ENCODE measurements around the gene MED16.

Gene MED16

DNA sequence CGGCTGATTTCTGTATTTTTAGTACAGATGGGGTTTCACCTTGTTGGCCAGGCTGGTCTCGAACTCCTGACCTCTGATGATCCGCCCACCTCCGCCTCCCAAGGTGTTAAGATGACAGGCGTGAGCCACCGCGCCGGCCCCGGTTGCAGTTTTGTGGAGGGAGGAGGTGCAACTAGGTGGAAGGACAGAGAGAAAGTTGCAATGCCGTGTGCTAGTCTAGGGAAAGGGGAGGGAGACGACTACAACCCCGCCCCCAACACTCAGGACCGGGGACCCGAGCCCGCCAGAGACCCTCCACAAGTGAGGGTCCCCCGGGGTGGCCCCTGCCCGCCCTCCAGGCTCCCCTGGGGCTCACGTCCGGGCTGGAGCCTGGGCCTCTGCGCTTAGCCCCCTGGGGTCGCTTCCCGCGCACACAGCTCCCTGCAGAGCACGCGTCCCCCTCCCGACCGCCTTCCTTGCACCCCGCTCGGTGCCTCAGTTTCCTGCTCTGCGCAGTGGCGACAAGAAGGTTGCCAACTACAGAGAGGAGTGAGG is 31.6 kb upstream of the MED16 start:
- Histone ChIP-seq H3K4me3 (ENCODE audit: control insufficient read depth in 1 of 7, extremely low read depth in 1 of 7, insufficient read depth in 4 of 7, low read depth in 2 of 7, low read length in 6 of 7) (peak overlapping the region; percentile 45 to 91 (median 84)), H3K36me3 (ENCODE audit: control insufficient read depth in 4 of 4, insufficient read depth in 4 of 4, low read length in 3 of 4) (peaks cover 0 to 12% (median 1%) of the 10 kb centered on the region in 4 experiments), H3K27ac (ENCODE audit: insufficient read depth in 1 of 2, low read depth in 1 of 2, low read length in 2 of 2, poor library complexity in 1 of 2, severe bottlenecking in 2 of 2) (peak overlapping the region in 1 of 2 experiments; percentile 91), H3K4me1 (ENCODE audit: control extremely low read depth in 1 of 4, control insufficient read depth in 4 of 4, insufficient read depth in 4 of 4, low read length in 3 of 4) (peaks cover 0 to 45% (median 44%) of the 10 kb centered on the region in 4 experiments), H3K9me3 (ENCODE audit: control extremely low read depth in 1 of 5, control insufficient read depth in 4 of 5, insufficient read depth in 2 of 5, low read depth in 1 of 5, low read length in 4 of 5) (no peaks in the 10 kb centered on the region), H3K27me3 (replicated peaks in 2 of 5; ENCODE audit: control insufficient read depth in 4 of 5, insufficient read depth in 5 of 5, low read length in 4 of 5) (peaks cover 0 to 19% (median 4%) of the 10 kb centered on the region in 5 experiments)
- DNase-seq: no peak
- ChIA-PET CTCF (interaction anchor here (1.1 to 4.5 kb wide), 12 partner anchors 13 to 157 kb away, joined by 3 to 90 read pairs (median 5); partner anchors contain the start of genes CFD and WDR18), POLR2A (interaction anchor here (1.3 to 1.8 kb wide), 3 partner anchors 10 to 59 kb away, joined by 3 to 6 read pairs (median 5); partner anchors contain the start of gene WDR18)
- WGBS (ENCODE audit: insufficient coverage): 18% methylated on average over 14 of the region's 31 CpGs

DNA sequence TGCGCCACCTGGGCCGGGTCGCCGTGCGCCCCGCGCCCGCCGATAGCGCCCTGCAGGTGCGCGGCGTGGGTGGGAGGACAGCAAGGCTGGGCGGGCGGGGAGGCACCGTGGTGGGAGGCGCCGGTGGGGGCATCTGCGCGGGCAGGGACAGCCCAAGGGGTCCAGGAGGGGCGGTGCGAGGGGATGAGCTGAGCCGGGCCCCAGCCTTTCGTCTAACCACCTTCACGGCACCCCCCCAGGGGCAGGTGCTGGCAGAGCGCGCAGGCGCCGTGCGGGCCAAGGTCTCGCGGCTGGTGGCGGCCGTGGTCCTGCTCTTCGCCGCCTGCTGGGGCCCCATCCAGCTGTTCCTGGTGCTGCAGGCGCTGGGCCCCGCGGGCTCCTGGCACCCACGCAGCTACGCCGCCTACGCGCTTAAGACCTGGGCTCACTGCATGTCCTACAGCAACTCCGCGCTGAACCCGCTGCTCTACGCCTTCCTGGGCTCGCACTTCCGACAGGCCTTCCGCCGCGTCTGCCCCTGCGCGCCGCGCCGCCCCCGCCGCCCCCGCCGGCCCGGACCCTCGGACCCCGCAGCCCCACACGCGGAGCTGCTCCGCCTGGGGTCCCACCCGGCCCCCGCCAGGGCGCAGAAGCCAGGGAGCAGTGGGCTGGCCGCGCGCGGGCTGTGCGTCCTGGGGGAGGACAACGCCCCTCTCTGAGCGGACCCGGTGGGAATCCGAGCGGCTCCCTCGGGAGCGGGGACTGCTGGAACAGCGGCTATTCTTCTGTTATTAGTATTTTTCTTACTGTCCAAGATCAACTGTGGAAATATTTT is 27.3 kb upstream of the MED16 start:
- ChIA-PET CTCF (interaction anchor here (0.7 to 2.2 kb wide), 12 partner anchors 13 to 149 kb away, joined by 3 to 14 read pairs (median 4); partner anchors contain the start of genes MED16 and RNU6-9), POLR2A (no interaction called here)
- H3K36me3 ChIP-seq (ENCODE audit: control insufficient read depth in 4 of 4, insufficient read depth in 4 of 4, low read length in 3 of 4): no peaks in the 10 kb centered on the region
- H3K27ac ChIP-seq (ENCODE audit: insufficient read depth in 1 of 2, low read depth in 1 of 2, low read length in 2 of 2, poor library complexity in 1 of 2, severe bottlenecking in 2 of 2): no peak overlapping the region
- H3K27me3 ChIP-seq (replicated peaks in 2 of 5; ENCODE audit: control insufficient read depth in 4 of 5, insufficient read depth in 5 of 5, low read length in 4 of 5): peaks cover 0 to 41% (median 9%) of the 10 kb centered on the region in 5 experiments
- H3K4me1 ChIP-seq (ENCODE audit: control extremely low read depth in 1 of 4, control insufficient read depth in 4 of 4, insufficient read depth in 4 of 4, low read length in 3 of 4): peaks cover 0 to 62% (median 56%) of the 10 kb centered on the region in 4 experiments
- whole genome bisulfite sequencing (ENCODE audit: insufficient coverage): 3% methylated on average over 47 of the region's 84 CpGs
- peak overlapping the region in 6 of 7 experiments; percentile 5 to 55 (median 36) for H3K4me3 ChIP-seq (ENCODE audit: control insufficient read depth in 1 of 7, extremely low read depth in 1 of 7, insufficient read depth in 4 of 7, low read depth in 2 of 7, low read length in 6 of 7)
- no peaks in the 10 kb centered on the region for H3K9me3 ChIP-seq (ENCODE audit: control extremely low read depth in 1 of 5, control insufficient read depth in 4 of 5, insufficient read depth in 2 of 5, low read depth in 1 of 5, low read length in 4 of 5)
- DNase-seq: peak; percentile 58 to 73 (median 65)

DNA sequence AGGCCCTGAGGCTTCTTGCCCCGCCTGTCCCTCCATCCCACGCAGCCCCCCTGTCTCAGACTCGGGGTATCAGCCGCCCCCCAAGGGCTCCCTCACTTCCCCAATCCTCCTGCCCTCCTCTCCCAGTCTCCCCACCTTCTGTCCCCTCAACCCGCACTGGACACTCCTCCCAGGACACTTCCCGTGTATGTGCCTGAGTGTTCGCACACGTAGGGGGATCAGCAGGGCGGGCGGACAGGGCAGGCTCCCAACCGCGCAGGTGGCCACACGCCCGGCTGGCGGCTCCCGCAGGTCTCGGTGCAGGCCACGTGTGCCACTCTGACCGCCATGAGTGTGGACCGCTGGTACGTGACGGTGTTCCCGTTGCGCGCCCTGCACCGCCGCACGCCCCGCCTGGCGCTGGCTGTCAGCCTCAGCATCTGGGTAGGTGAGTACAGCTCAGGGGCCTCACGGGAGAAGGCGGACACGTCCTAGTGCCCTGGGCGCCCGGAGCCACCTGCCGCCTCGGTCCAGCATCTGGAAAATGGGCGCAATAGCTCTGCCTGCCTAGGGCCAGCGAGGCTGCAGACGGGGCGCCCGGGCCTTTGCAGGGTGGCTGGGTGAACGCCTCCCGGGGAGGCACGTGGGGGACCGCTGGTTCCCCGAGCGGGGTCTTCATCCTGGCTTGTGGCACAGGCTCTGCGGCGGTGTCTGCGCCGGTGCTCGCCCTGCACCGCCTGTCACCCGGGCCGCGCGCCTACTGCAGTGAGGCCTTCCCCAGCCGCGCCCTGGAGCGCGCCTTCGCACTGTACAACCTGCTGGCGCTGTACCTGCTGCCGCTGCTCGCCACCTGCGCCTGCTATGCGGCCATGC is 26.4 kb upstream of the MED16 start:
- no peak overlapping the region for H3K27ac ChIP-seq (ENCODE audit: insufficient read depth in 1 of 2, low read depth in 1 of 2, low read length in 2 of 2, poor library complexity in 1 of 2, severe bottlenecking in 2 of 2)
- H3K4me1 ChIP-seq (ENCODE audit: control extremely low read depth in 1 of 4, control insufficient read depth in 4 of 4, insufficient read depth in 4 of 4, low read length in 3 of 4): peaks cover 0 to 55% (median 49%) of the 10 kb centered on the region in 4 experiments
- H3K4me3 ChIP-seq (ENCODE audit: control insufficient read depth in 1 of 7, extremely low read depth in 1 of 7, insufficient read depth in 4 of 7, low read depth in 2 of 7, low read length in 6 of 7): peak overlapping the region in 4 of 7 experiments; percentile 28 to 55 (median 46)
- peak in 1 of 3 donors; percentile 53 for DNase-seq
- CTCF ChIA-PET: interaction anchor here (0.7 to 2.2 kb wide), 10 partner anchors 12 to 149 kb away, joined by 3 to 14 read pairs (median 4); partner anchors contain the start of genes MED16 and RNU6-9
- no peaks in the 10 kb centered on the region for H3K36me3 ChIP-seq (ENCODE audit: control insufficient read depth in 4 of 4, insufficient read depth in 4 of 4, low read length in 3 of 4)
- POLR2A ChIA-PET: no interaction called here
- 1% methylated on average over 56 of the region's 68 CpGs for WGBS (ENCODE audit: insufficient coverage)
- H3K9me3 ChIP-seq (ENCODE audit: control extremely low read depth in 1 of 5, control insufficient read depth in 4 of 5, insufficient read depth in 2 of 5, low read depth in 1 of 5, low read length in 4 of 5): no peaks in the 10 kb centered on the region
- H3K27me3 ChIP-seq (replicated peaks in 2 of 5; ENCODE audit: control insufficient read depth in 4 of 5, insufficient read depth in 5 of 5, low read length in 4 of 5): peaks cover 0 to 41% (median 9%) of the 10 kb centered on the region in 5 experiments

DNA sequence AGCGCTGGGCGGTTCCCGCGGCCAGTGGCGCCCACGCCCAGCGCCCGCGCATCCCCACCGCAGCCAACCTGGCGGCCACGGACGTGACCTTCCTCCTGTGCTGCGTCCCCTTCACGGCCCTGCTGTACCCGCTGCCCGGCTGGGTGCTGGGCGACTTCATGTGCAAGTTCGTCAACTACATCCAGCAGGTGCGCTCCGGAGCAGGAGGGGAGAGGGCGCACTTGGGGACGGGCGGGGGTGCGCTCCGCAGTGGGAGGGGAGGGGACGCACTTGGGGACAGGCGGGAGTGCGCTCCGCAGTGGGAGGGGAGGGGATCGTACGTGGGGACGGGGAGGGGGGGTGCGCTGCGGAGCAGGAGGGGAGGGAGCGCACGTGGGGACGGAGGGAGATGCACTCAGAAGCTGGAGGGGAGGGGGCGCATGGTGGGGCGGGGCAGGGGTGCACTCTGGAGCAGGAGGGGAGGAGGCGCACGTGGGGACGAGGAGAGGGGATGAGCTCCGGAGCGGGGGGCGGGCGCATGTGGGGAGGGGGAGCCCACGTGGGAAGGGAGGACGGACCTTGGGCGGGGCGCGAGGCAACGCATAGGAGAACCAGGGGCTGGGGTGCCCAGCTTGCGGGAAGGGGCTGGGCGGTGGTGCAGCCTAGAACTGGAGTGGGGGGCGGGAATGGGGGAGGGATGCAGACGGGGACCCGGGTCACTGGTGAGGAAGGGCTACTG is 25.7 kb upstream of the MED16 start:
- Histone ChIP-seq H3K36me3 (ENCODE audit: control insufficient read depth in 4 of 4, insufficient read depth in 4 of 4, low read length in 3 of 4) (no peaks in the 10 kb centered on the region), H3K27me3 (replicated peaks in 2 of 5; ENCODE audit: control insufficient read depth in 4 of 5, insufficient read depth in 5 of 5, low read length in 4 of 5) (peaks cover 0 to 41% (median 9%) of the 10 kb centered on the region in 5 experiments), H3K4me3 (ENCODE audit: control insufficient read depth in 1 of 7, extremely low read depth in 1 of 7, insufficient read depth in 4 of 7, low read depth in 2 of 7, low read length in 6 of 7) (peak overlapping the region in 2 of 7 experiments; percentile 26 to 68), H3K27ac (ENCODE audit: insufficient read depth in 1 of 2, low read depth in 1 of 2, low read length in 2 of 2, poor library complexity in 1 of 2, severe bottlenecking in 2 of 2) (no peak overlapping the region), H3K4me1 (ENCODE audit: control extremely low read depth in 1 of 4, control insufficient read depth in 4 of 4, insufficient read depth in 4 of 4, low read length in 3 of 4) (peaks cover 0 to 50% (median 44%) of the 10 kb centered on the region in 4 experiments), H3K9me3 (ENCODE audit: control extremely low read depth in 1 of 5, control insufficient read depth in 4 of 5, insufficient read depth in 2 of 5, low read depth in 1 of 5, low read length in 4 of 5) (no peaks in the 10 kb centered on the region)
- under 1% methylated on average over 24 of the region's 58 CpGs for WGBS (ENCODE audit: insufficient coverage)
- peak in 1 of 3 donors; percentile 40 for DNase-seq
- ChIA-PET CTCF (interaction anchor here (0.7 to 2.3 kb wide), 4 partner anchors 11 to 148 kb away, joined by 3 to 16 read pairs (median 6); no protein-coding TSS in a partner anchor), POLR2A (no interaction called here)

DNA sequence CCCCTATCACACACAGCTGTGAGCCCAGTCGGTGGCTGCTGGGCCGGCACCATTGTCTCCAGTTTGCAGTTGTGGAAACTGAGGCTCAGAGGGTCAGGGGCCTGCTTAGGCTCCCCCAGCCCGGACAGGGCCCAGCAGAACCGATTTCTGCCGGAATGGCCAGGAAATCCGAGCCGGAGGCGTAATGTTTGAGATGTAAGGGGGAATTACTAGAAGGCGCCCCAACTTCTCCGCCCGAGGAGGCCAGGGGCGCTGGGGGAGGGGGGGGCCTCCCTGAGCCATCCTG is 25.1 kb upstream of the MED16 start:
- no peaks in the 10 kb centered on the region for H3K9me3 ChIP-seq (ENCODE audit: control extremely low read depth in 1 of 5, control insufficient read depth in 4 of 5, insufficient read depth in 2 of 5, low read depth in 1 of 5, low read length in 4 of 5)
- H3K27ac ChIP-seq (ENCODE audit: insufficient read depth in 1 of 2, low read depth in 1 of 2, low read length in 2 of 2, poor library complexity in 1 of 2, severe bottlenecking in 2 of 2): no peak overlapping the region
- H3K36me3 ChIP-seq (ENCODE audit: control insufficient read depth in 4 of 4, insufficient read depth in 4 of 4, low read length in 3 of 4): no peaks in the 10 kb centered on the region
- POLR2A ChIA-PET: no interaction called here
- H3K4me3 ChIP-seq (ENCODE audit: control insufficient read depth in 1 of 7, extremely low read depth in 1 of 7, insufficient read depth in 4 of 7, low read depth in 2 of 7, low read length in 6 of 7): peak overlapping the region in 5 of 7 experiments; percentile 19 to 68 (median 61)
- H3K4me1 ChIP-seq (ENCODE audit: control extremely low read depth in 1 of 4, control insufficient read depth in 4 of 4, insufficient read depth in 4 of 4, low read length in 3 of 4): peaks cover 0 to 49% (median 43%) of the 10 kb centered on the region in 4 experiments
- peaks cover 0 to 41% (median 9%) of the 10 kb centered on the region in 5 experiments for H3K27me3 ChIP-seq (replicated peaks in 2 of 5; ENCODE audit: control insufficient read depth in 4 of 5, insufficient read depth in 5 of 5, low read length in 4 of 5)
- CTCF ChIA-PET: interaction anchor here (2.3 kb wide), 1 partner anchor 55 kb away, joined by 16 read pairs; no protein-coding TSS in a partner anchor
- WGBS (ENCODE audit: insufficient coverage): 0% methylated on average over 9 of the region's 12 CpGs
- no peak for DNase-seq
